ENCODE data around the gene AUP1. TPM values are rescaled to one million over a fixed set of nuclear protein-coding genes. Genes with fewer than 3 reads are reported as not detected.
A peak's percentile ranks its signal among the peaks of the same experiment; 100 is the strongest.

Gene AUP1
- total and polyA plus RNA-seq, 4 experiments from 2014 or later: 91.3 to 158 (median 138) TPM

GRCh38 chr2:74538881-74539339 lies 9.4 kb upstream of the AUP1 start:
- Histone ChIP-seq H3K4me1 (ENCODE audit: insufficient read depth, low read length) (no peaks in the 10 kb centered on the region), H3K36me3 (ENCODE audit: insufficient read depth, low read length) (no peaks in the 10 kb centered on the region), H3K27me3 (ENCODE audit: insufficient read depth, low read length) (no peaks in the 10 kb centered on the region), H3K4me3 (ENCODE audit: low read length in 2 of 2) (no peak overlapping the region), H3K27ac (ENCODE audit: low read depth, low read length) (no peak overlapping the region), H3K9me3 (ENCODE audit: control insufficient read depth in 1 of 2, low read length in 2 of 2) (no peaks in the 10 kb centered on the region)
- H3K4me3 Mint-ChIP-seq: no peak overlapping the region
- no peak overlapping the region for H3K27ac Mint-ChIP-seq
- H3K27me3 Mint-ChIP-seq: peaks cover 23 to 29% of the 10 kb centered on the region in 2 donors
- no peak for DNase-seq
- H3K36me3 Mint-ChIP-seq: no peaks in the 10 kb centered on the region
- ChIA-PET POLR2A (ENCODE audit: partially characterized antibody) (interaction anchor here (0.9 to 1.4 kb wide), 2 partner anchors 9 kb away, joined by 3 to 6 read pairs; partner anchors contain the start of genes AUP1 and HTRA2), CTCF (ENCODE audit: partially characterized antibody) (interaction anchor here (1.2 kb wide), 1 partner anchor 289 kb away, joined by 6 read pairs; no protein-coding TSS in a partner anchor)
- intact Hi-C loops (cut with micrococcal nuclease): no loop called here
- H3K9me3 Mint-ChIP-seq: no peaks in the 10 kb centered on the region
- peaks cover 0 to 1% (median 0%) of the 10 kb centered on the region in 4 donors for H3K4me1 Mint-ChIP-seq

- Histone ChIP-seq H3K4me3 (ENCODE audit: low read length in 2 of 2) (no peak overlapping the region), H3K27me3 (ENCODE audit: insufficient read depth, low read length) (no peaks in the 10 kb centered on the region), H3K27ac (ENCODE audit: low read depth, low read length) (no peak overlapping the region), H3K36me3 (ENCODE audit: insufficient read depth, low read length) (no peaks in the 10 kb centered on the region), H3K9me3 (ENCODE audit: control insufficient read depth in 1 of 2, low read length in 2 of 2) (no peaks in the 10 kb centered on the region), H3K4me1 (ENCODE audit: insufficient read depth, low read length) (no peaks in the 10 kb centered on the region)
- Mint-ChIP-seq H3K9me3 (no peaks in the 10 kb centered on the region), H3K4me3 (no peak overlapping the region), H3K4me1 (peaks cover 2 to 5% (median 4%) of the 10 kb centered on the region in 4 donors), H3K27ac (no peak overlapping the region), H3K36me3 (peaks cover 7 to 8% of the 10 kb centered on the region in 2 donors), H3K27me3 (peaks cover 18 to 21% of the 10 kb centered on the region in 2 donors)
- POLR2A ChIA-PET (ENCODE audit: partially characterized antibody): no interaction called here
- DNase-seq: no peak
- CTCF ChIA-PET (ENCODE audit: partially characterized antibody): no interaction called here
- intact Hi-C loops (cut with micrococcal nuclease): no loop called here
Measured at GRCh38 chr2:74537140-74537539, 7.6 kb upstream of the AUP1 start.

- H3K27me3 Mint-ChIP-seq: peaks cover 18 to 21% of the 10 kb centered on the region in 2 donors
- intact Hi-C loops (cut with micrococcal nuclease): no loop called here
Measured at GRCh38 chr2:74536166-74536950, 6.9 kb upstream of the AUP1 start.

GRCh38 chr2:74535440-74535965 lies 6.0 kb upstream of the AUP1 start:
- Mint-ChIP-seq H3K4me1 (peaks cover 15 to 21% (median 20%) of the 10 kb centered on the region in 4 donors), H3K27me3 (peaks cover 14 to 18% of the 10 kb centered on the region in 2 donors), H3K4me3 (no peak overlapping the region), H3K36me3 (peaks cover 9 to 11% of the 10 kb centered on the region in 2 donors), H3K27ac (peak overlapping the region in 2 of 7 donors; percentile 18 to 37), H3K9me3 (no peaks in the 10 kb centered on the region)
- Histone ChIP-seq H3K27ac (ENCODE audit: low read depth, low read length) (no peak overlapping the region), H3K36me3 (ENCODE audit: insufficient read depth, low read length) (no peaks in the 10 kb centered on the region), H3K4me3 (ENCODE audit: low read length in 2 of 2) (no peak overlapping the region), H3K9me3 (ENCODE audit: control insufficient read depth in 1 of 2, low read length in 2 of 2) (no peaks in the 10 kb centered on the region), H3K27me3 (ENCODE audit: insufficient read depth, low read length) (no peaks in the 10 kb centered on the region), H3K4me1 (ENCODE audit: insufficient read depth, low read length) (peaks cover 16% of the 10 kb centered on the region)
- no peak for DNase-seq
- POLR2A ChIA-PET (ENCODE audit: partially characterized antibody): no interaction called here
- CTCF ChIA-PET (ENCODE audit: partially characterized antibody): no interaction called here
- intact Hi-C loops (cut with micrococcal nuclease): no loop called here

More at GRCh38 chr2:74536166-74536950, 6.9 kb upstream of the AUP1 start:
- Mint-ChIP-seq H3K9me3 (no peaks in the 10 kb centered on the region), H3K4me1 (peaks cover 7 to 13% (median 11%) of the 10 kb centered on the region in 4 donors), H3K4me3 (no peak overlapping the region), H3K36me3 (peaks cover 9 to 10% of the 10 kb centered on the region in 2 donors), H3K27ac (no peak overlapping the region)
- Histone ChIP-seq H3K36me3 (ENCODE audit: insufficient read depth, low read length) (no peaks in the 10 kb centered on the region), H3K27ac (ENCODE audit: low read depth, low read length) (no peak overlapping the region), H3K9me3 (ENCODE audit: control insufficient read depth in 1 of 2, low read length in 2 of 2) (no peaks in the 10 kb centered on the region), H3K4me1 (ENCODE audit: insufficient read depth, low read length) (peaks cover 7% of the 10 kb centered on the region), H3K27me3 (ENCODE audit: insufficient read depth, low read length) (no peaks in the 10 kb centered on the region), H3K4me3 (ENCODE audit: low read length in 2 of 2) (no peak overlapping the region)
- DNase-seq: no peak
- CTCF ChIA-PET (ENCODE audit: partially characterized antibody): no interaction called here
- POLR2A ChIA-PET (ENCODE audit: partially characterized antibody): no interaction called here

- CTCF ChIA-PET (ENCODE audit: partially characterized antibody): interaction anchor here (0.7 to 6.4 kb wide), 3 partner anchors 11 to 286 kb away, joined by 3 to 63 read pairs (median 3); partner anchors contain the start of genes CCDC142 and TTC31
- intact Hi-C loops (cut with micrococcal nuclease): loop anchor here (5.0 kb wide), 1 partner anchor 267 kb away; no protein-coding TSS in a partner anchor
Measured at GRCh38 chr2:74534411-74534810, 4.9 kb upstream of the AUP1 start.

GRCh38 chr2:74533464-74533863 lies 4.0 kb upstream of the AUP1 start:
- H3K27me3 Mint-ChIP-seq: peaks cover 6 to 10% of the 10 kb centered on the region in 2 donors
- H3K36me3 Mint-ChIP-seq: peaks cover 9 to 23% of the 10 kb centered on the region in 2 donors
- Histone ChIP-seq H3K27ac (ENCODE audit: low read depth, low read length) (no peak overlapping the region), H3K4me1 (ENCODE audit: insufficient read depth, low read length) (peaks cover 24% of the 10 kb centered on the region), H3K4me3 (ENCODE audit: low read length in 2 of 2) (no peak overlapping the region), H3K9me3 (ENCODE audit: control insufficient read depth in 1 of 2, low read length in 2 of 2) (no peaks in the 10 kb centered on the region), H3K27me3 (ENCODE audit: insufficient read depth, low read length) (no peaks in the 10 kb centered on the region), H3K36me3 (ENCODE audit: insufficient read depth, low read length) (no peaks in the 10 kb centered on the region)
- H3K27ac Mint-ChIP-seq: no peak overlapping the region
- intact Hi-C loops (cut with micrococcal nuclease): loop anchor here (5.0 kb wide), 1 partner anchor 266 kb away; no protein-coding TSS in a partner anchor
- POLR2A ChIA-PET (ENCODE audit: partially characterized antibody): interaction anchor here (1.3 to 6.3 kb wide), 3 partner anchors 50 to 284 kb away, joined by 4 to 74 read pairs (median 4); partner anchors contain the start of genes INO80B, TTC31 and WBP1
- H3K9me3 Mint-ChIP-seq: no peaks in the 10 kb centered on the region
- CTCF ChIA-PET (ENCODE audit: partially characterized antibody): interaction anchor here (1.0 to 6.4 kb wide), 5 partner anchors 15 to 283 kb away, joined by 3 to 63 read pairs (median 19); partner anchors contain the start of genes CCDC142 and TTC31
- H3K4me3 Mint-ChIP-seq: no peak overlapping the region
- DNase-seq: no peak
- H3K4me1 Mint-ChIP-seq: peaks cover 16 to 32% (median 27%) of the 10 kb centered on the region in 4 donors

More at GRCh38 chr2:74534411-74534810, 4.9 kb upstream of the AUP1 start:
- POLR2A ChIA-PET (ENCODE audit: partially characterized antibody): interaction anchor here (1.3 to 6.3 kb wide), 2 partner anchors 51 to 78 kb away, joined by 4 to 74 read pairs; partner anchors contain the start of genes INO80B, TTC31 and WBP1
- Histone ChIP-seq H3K27me3 (ENCODE audit: insufficient read depth, low read length) (no peaks in the 10 kb centered on the region), H3K27ac (ENCODE audit: low read depth, low read length) (no peak overlapping the region), H3K4me3 (ENCODE audit: low read length in 2 of 2) (no peak overlapping the region), H3K9me3 (ENCODE audit: control insufficient read depth in 1 of 2, low read length in 2 of 2) (no peaks in the 10 kb centered on the region), H3K36me3 (ENCODE audit: insufficient read depth, low read length) (no peaks in the 10 kb centered on the region), H3K4me1 (ENCODE audit: insufficient read depth, low read length) (peaks cover 16% of the 10 kb centered on the region)
- Mint-ChIP-seq H3K9me3 (no peaks in the 10 kb centered on the region), H3K4me3 (no peak overlapping the region), H3K4me1 (peaks cover 16 to 24% (median 21%) of the 10 kb centered on the region in 4 donors), H3K27ac (no peak overlapping the region), H3K27me3 (peaks cover 14 to 15% of the 10 kb centered on the region in 2 donors), H3K36me3 (peaks cover 9 to 17% of the 10 kb centered on the region in 2 donors)
- DNase-seq: no peak
